ENCODE measurements around the gene C3orf22.

DNA sequence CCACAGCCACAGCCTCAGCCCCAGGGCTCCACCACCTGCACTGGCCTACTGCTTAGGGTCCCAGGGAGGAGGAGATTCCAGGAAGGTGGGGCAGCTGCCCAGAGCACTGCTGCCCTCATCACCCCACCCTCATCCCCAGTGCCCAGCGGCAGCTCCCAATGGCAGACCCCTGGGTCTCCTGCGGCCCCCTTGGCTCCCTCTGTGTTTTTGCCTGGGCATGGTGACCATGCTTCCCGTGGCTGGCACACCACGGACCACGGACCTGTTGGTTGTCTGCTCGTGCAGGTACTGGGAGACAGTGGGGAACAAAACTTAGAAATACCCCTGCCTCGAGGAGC, 32.1 kb downstream of the C3orf22 start:
- TF ChIP-seq ZNF112 (tag by site-specific recombination; IDR thresholded peaks at IDR 0.05) (no peak), FEZF1 (tag by site-specific recombination; IDR thresholded peaks at IDR 0.05) (no peak), ZNF24 (tag by site-specific recombination; IDR thresholded peaks at IDR 0.05) (no peak), TCF7L2 (IDR thresholded peaks at IDR 0.05; ENCODE audit: borderline replicate concordance, low read depth, low read length) (no peak), RBAK (tag by site-specific recombination; IDR thresholded peaks at IDR 0.05) (no peak), ZSCAN23 (tag by site-specific recombination; IDR thresholded peaks at IDR 0.05) (no peak), ZNF521 (tag by site-specific recombination; IDR thresholded peaks at IDR 0.05) (no peak), ZNF530 (tag by site-specific recombination; IDR thresholded peaks at IDR 0.05; ENCODE audit: low read depth) (no peak)
- TF ChIP-seq, protein P1, sequence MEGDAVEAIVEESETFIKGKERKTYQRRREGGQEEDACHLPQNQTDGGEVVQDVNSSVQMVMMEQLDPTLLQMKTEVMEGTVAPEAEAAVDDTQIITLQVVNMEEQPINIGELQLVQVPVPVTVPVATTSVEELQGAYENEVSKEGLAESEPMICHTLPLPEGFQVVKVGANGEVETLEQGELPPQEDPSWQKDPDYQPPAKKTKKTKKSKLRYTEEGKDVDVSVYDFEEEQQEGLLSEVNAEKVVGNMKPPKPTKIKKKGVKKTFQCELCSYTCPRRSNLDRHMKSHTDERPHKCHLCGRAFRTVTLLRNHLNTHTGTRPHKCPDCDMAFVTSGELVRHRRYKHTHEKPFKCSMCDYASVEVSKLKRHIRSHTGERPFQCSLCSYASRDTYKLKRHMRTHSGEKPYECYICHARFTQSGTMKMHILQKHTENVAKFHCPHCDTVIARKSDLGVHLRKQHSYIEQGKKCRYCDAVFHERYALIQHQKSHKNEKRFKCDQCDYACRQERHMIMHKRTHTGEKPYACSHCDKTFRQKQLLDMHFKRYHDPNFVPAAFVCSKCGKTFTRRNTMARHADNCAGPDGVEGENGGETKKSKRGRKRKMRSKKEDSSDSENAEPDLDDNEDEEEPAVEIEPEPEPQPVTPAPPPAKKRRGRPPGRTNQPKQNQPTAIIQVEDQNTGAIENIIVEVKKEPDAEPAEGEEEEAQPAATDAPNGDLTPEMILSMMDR (tag by site-specific recombination; IDR thresholded peaks at IDR 0.05) = no peak
- TF ChIP-seq, protein P2, sequence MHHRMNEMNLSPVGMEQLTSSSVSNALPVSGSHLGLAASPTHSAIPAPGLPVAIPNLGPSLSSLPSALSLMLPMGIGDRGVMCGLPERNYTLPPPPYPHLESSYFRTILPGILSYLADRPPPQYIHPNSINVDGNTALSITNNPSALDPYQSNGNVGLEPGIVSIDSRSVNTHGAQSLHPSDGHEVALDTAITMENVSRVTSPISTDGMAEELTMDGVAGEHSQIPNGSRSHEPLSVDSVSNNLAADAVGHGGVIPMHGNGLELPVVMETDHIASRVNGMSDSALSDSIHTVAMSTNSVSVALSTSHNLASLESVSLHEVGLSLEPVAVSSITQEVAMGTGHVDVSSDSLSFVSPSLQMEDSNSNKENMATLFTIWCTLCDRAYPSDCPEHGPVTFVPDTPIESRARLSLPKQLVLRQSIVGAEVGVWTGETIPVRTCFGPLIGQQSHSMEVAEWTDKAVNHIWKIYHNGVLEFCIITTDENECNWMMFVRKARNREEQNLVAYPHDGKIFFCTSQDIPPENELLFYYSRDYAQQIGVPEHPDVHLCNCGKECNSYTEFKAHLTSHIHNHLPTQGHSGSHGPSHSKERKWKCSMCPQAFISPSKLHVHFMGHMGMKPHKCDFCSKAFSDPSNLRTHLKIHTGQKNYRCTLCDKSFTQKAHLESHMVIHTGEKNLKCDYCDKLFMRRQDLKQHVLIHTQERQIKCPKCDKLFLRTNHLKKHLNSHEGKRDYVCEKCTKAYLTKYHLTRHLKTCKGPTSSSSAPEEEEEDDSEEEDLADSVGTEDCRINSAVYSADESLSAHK (tag by site-specific recombination; IDR thresholded peaks at IDR 0.05) = no peak
- TF ChIP-seq, protein P3, sequence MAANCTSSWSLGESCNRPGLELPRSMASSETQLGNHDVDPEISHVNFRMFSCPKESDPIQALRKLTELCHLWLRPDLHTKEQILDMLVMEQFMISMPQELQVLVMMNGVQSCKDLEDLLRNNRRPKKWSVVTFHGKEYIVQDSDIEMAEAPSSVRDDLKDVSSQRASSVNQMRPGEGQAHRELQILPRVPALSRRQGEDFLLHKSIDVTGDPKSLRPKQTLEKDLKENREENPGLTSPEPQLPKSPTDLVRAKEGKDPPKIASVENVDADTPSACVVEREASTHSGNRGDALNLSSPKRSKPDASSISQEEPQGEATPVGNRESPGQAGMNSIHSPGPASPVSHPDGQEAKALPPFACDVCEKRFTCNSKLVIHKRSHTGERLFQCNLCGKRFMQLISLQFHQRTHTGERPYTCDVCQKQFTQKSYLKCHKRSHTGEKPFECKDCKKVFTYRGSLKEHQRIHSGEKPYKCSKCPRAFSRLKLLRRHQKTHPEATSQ (tag by site-specific recombination; IDR thresholded peaks at IDR 0.05) = no peak
